H1 (cell line): ENCODE results near the gene NAT9. TPM values are rescaled to one million over a fixed set of nuclear protein-coding genes. Genes with fewer than 3 reads are reported as not detected.

Experiments
- CTCF ChIA-PET: fragments of 300-600 bp; sonication (Branson Sonifier 250); formaldehyde crosslinking; loops from one replicate; lab custom pipeline; 2021; ENCODE audit not compliant: partially characterized antibody; lab: Charles Lee
- POLR2A ChIA-PET: fragments of 300-600 bp; sonication (Branson Sonifier 250); formaldehyde crosslinking; loops from one replicate; lab custom pipeline; 2021; ENCODE audit warnings: inconsistent platforms; ENCODE audit not compliant: partially characterized antibody; lab: Charles Lee
- DNase-seq, 2 experiments: peaks; one replicate each; pipeline versions ENCODE4 v3.0.0 to v3.0.0-alpha.2; 2010 to 2022; ENCODE audit warnings: low spot score in 2 of 2, low read depth in 1 of 2, mixed read lengths in 1 of 2
- FAIRE-seq: peaks from 2 replicates; lab custom pipeline; 2011; peaks lifted over from hg19 to GRCh38; lab: Jason Lieb, UNC
- H2AFZ ChIP-seq: 2 replicates; pipeline ENCODE4 v1.8.1; 2012; ENCODE audit warnings: low read length, inconsistent platforms
- H2AK5ac ChIP-seq: 2 replicates; pipeline ENCODE4 v1.6.1; 2013; ENCODE audit warnings: low read depth, low read length
- H2BK120ac ChIP-seq: replicated peaks from 2 replicates; pipeline ENCODE3; 2013; ENCODE audit warnings: low read depth, low read length, inconsistent platforms
- H2BK12ac ChIP-seq: 2 replicates; pipeline ENCODE4 v1.6.1; 2013; ENCODE audit warnings: low read depth, low read length
- H2BK15ac ChIP-seq: 2 replicates; pipeline ENCODE4 v1.6.1; 2013; ENCODE audit warnings: low read length
- H2BK20ac ChIP-seq: 2 replicates; pipeline ENCODE4 v1.6.1; 2013; ENCODE audit warnings: low read length
- H2BK5ac ChIP-seq: 2 replicates; pipeline ENCODE4 v1.6.1; 2013; ENCODE audit warnings: low read depth, low read length
- H3K14ac ChIP-seq: 2 replicates; pipeline ENCODE4 v1.6.1; 2013; ENCODE audit warnings: inconsistent platforms; ENCODE audit not compliant: insufficient read length
- H3K18ac ChIP-seq: 2 replicates; pipeline ENCODE4 v1.6.1; 2013; ENCODE audit warnings: low read length; ENCODE audit errors: extremely low read depth
- H3K23ac ChIP-seq: 2 replicates; pipeline ENCODE4 v1.6.1; 2013; ENCODE audit warnings: inconsistent platforms; ENCODE audit not compliant: insufficient read length
- H3K23me2 ChIP-seq: 2 replicates; pipeline ENCODE4 v1.6.1; 2013; ENCODE audit warnings: low read depth, low read length
- H3K27ac ChIP-seq: 2 replicates; pipeline ENCODE4 v1.6.1; 2011; ENCODE audit warnings: low read depth, low read length, inconsistent platforms
- H3K27me3 ChIP-seq, 4 experiments: replicated peaks in 1 of 4; 1 replicate in 1 of 4; 2 replicates in 3 of 4; pipeline versions ENCODE4 v1.6.1 to v1.8.1; 2011 to 2013; ENCODE audit warnings: low read length in 3 of 4, mild to moderate bottlenecking in 3 of 4, inconsistent platforms in 2 of 4, mixed read lengths in 2 of 4, moderate library complexity in 1 of 4; ENCODE audit not compliant: control insufficient read depth in 3 of 4, insufficient read depth in 3 of 4; ENCODE audit errors: extremely low read depth in 1 of 4
- H3K36me3 ChIP-seq, 4 experiments: 2 replicates each; pipeline versions ENCODE4 v1.6.1 to v1.8.1; 2011 to 2013; ENCODE audit warnings: mild to moderate bottlenecking in 4 of 4, low read length in 3 of 4, moderate library complexity in 2 of 4, control low read depth in 1 of 4, inconsistent platforms in 1 of 4; ENCODE audit not compliant: insufficient read depth in 4 of 4, control insufficient read depth in 2 of 4
- H3K4ac ChIP-seq: replicated peaks from 2 replicates; pipeline ENCODE3; 2013; ENCODE audit warnings: low read length, low read depth, mixed read lengths, inconsistent platforms; ENCODE audit not compliant: insufficient read length
- H3K4me1 ChIP-seq, 4 experiments: replicated peaks in 1 of 4; 1 replicate in 1 of 4; 2 replicates in 3 of 4; pipeline versions ENCODE4 v1.6.1 to v1.8.1; 2011 to 2013; ENCODE audit warnings: low read length in 3 of 4, inconsistent platforms in 2 of 4, mixed read lengths in 1 of 4; ENCODE audit not compliant: insufficient read depth in 4 of 4, control insufficient read depth in 3 of 4
- H3K4me2 ChIP-seq, 2 experiments: 2 replicates each; pipeline versions ENCODE4 v1.6.1 to v1.8.1; 2011 to 2013; ENCODE audit warnings: low read depth in 2 of 2, low read length in 2 of 2, control low read depth in 1 of 2, inconsistent platforms in 1 of 2, mild to moderate bottlenecking in 1 of 2; ENCODE audit not compliant: insufficient read depth in 1 of 2
- H3K4me3 ChIP-seq, 4 experiments: fragments of 200-600, 300-600 bp in 1 of 4; sonication (generic), shearing (Covaris generic), sonication (Bioruptor Twin) in 1 of 4; 2 replicates each; pipeline versions ENCODE4 v1.5.1 to v1.8.1; 2011 to 2016; ENCODE audit warnings: low read length in 4 of 4, low read depth in 3 of 4, control low read depth in 2 of 4, inconsistent platforms in 2 of 4, mild to moderate bottlenecking in 2 of 4, mixed read lengths in 1 of 4, moderate library complexity in 1 of 4; ENCODE audit not compliant: insufficient read depth in 2 of 4; ENCODE audit errors: extremely low read depth in 1 of 4
- H3K56ac ChIP-seq: replicated peaks from 2 replicates; pipeline ENCODE3; 2013; ENCODE audit warnings: low read depth, mild to moderate bottlenecking, mixed read lengths, low read length, inconsistent platforms; ENCODE audit not compliant: insufficient read length
- H3K79me1 ChIP-seq: 2 replicates; pipeline ENCODE4 v1.6.1; 2013; ENCODE audit warnings: low read depth, low read length, control low read depth
- H3K79me2 ChIP-seq, 2 experiments: 2 replicates each; pipeline versions ENCODE4 v1.6.1 to v1.8.1; 2012 to 2013; ENCODE audit warnings: low read length in 2 of 2, mild to moderate bottlenecking in 2 of 2, inconsistent platforms in 1 of 2; ENCODE audit not compliant: insufficient read depth in 2 of 2, control insufficient read depth in 1 of 2
- H3K9ac ChIP-seq, 4 experiments: replicated peaks in 1 of 4; 1 replicate in 1 of 4; 2 replicates in 3 of 4; pipeline versions ENCODE4 v1.6.1 to v1.8.1; 2011 to 2013; ENCODE audit warnings: low read depth in 3 of 4, low read length in 3 of 4, control low read depth in 2 of 4, mild to moderate bottlenecking in 2 of 4, moderate library complexity in 2 of 4, inconsistent platforms in 1 of 4; ENCODE audit errors: extremely low read depth in 1 of 4
- H3K9me3 ChIP-seq, 2 experiments: 2 replicates each; pipeline versions ENCODE4 v1.6.1 to v1.8.1; 2012 to 2013; ENCODE audit warnings: mild to moderate bottlenecking in 2 of 2, moderate library complexity in 2 of 2, control low read depth in 1 of 2, inconsistent platforms in 1 of 2, low read depth in 1 of 2, low read length in 1 of 2, mixed read lengths in 1 of 2; ENCODE audit not compliant: insufficient read depth in 2 of 2
- H4K20me1 ChIP-seq, 2 experiments: replicated peaks in 1 of 2; 2 replicates each; pipeline versions ENCODE3 to v1.8.1; 2011 to 2013; ENCODE audit warnings: inconsistent platforms in 2 of 2, low read length in 2 of 2, mild to moderate bottlenecking in 1 of 2; ENCODE audit not compliant: insufficient read depth in 2 of 2, control insufficient read depth in 1 of 2
- H4K5ac ChIP-seq: 2 replicates; pipeline ENCODE4 v1.6.1; 2013; ENCODE audit warnings: low read length, low read depth, mixed read lengths, inconsistent platforms; ENCODE audit not compliant: insufficient read length
- H4K8ac ChIP-seq: 2 replicates; pipeline ENCODE4 v1.8.0; 2013; ENCODE audit warnings: mild to moderate bottlenecking, moderate library complexity, low read length, inconsistent platforms; ENCODE audit not compliant: insufficient read depth; ENCODE audit errors: extremely low read depth
- H4K91ac ChIP-seq: replicated peaks from 2 replicates; pipeline ENCODE3; 2013; ENCODE audit warnings: low read length, mixed read lengths, inconsistent platforms; ENCODE audit not compliant: insufficient read length
- CTBP2 ChIP-seq: IDR thresholded peaks from 2 replicates; pipeline ENCODE4 v1.7.0; 2011; ENCODE audit warnings: borderline replicate concordance, mild to moderate bottlenecking, moderate library complexity, mixed read lengths, low read length; ENCODE audit not compliant: insufficient read depth, insufficient read length
- EGR1 ChIP-seq: IDR thresholded peaks from 2 replicates; pipeline ENCODE4 v1.6.1; 2011; ENCODE audit warnings: low read depth, low read length, borderline replicate concordance
- NANOG ChIP-seq: IDR thresholded peaks from 2 replicates; pipeline ENCODE4 v1.6.1; 2011; ENCODE audit warnings: low read length, low read depth, mild to moderate bottlenecking, inconsistent platforms; ENCODE audit not compliant: insufficient read depth, poor library complexity, severe bottlenecking
- SAP30 ChIP-seq: fragments of 300-600 bp; sonication (generic); IDR thresholded peaks from 2 replicates; pipeline ENCODE4 v1.7.1; 2012; ENCODE audit warnings: low read length, moderate library complexity, mild to moderate bottlenecking, inconsistent platforms; ENCODE audit not compliant: insufficient read depth, insufficient replicate concordance
- WGBS, 2 experiments: shearing (Covaris generic) in 1 of 2; methylation state at CpG; one replicate each; pipeline versions ENCODE4 v1.1.6 to v1.1.7; 2013 to 2015; ENCODE audit warnings: low lambda C conversion rate in 2 of 2, mixed read lengths in 2 of 2, inconsistent platforms in 1 of 2, low coverage in 1 of 2, missing lambda C conversion rate in 1 of 2; ENCODE audit not compliant: insufficient replicate concordance in 2 of 2, insufficient coverage in 1 of 2, insufficient read length in 1 of 2; ENCODE audit errors: extremely low coverage in 1 of 2, missing lambda C conversion rate in 1 of 2; 5-methylcytosine and 5-hydroxymethylcytosine counted together
- polyA plus RNA-seq, 7 experiments: library from polyadenylated mRNA; depleted of rRNA in 3 of 7; stranded (reverse) in 5 of 7; unstranded in 2 of 7; fragments of >200 nt in 5 of 7; fragments of 200-250 nt in 2 of 7; gene quantifications; 1 replicate in 5 of 7; 2 replicates in 1 of 7; 4 replicates in 1 of 7; pipeline versions ENCODE4 v1.2.1 to v1.2.3, GENCODE V29; 2011 to 2013; ENCODE audit warnings: missing spikeins in 2 of 7, mixed read lengths in 2 of 7
- total RNA-seq: library from RNA; stranded (reverse); fragmentation: NEBNext Ultra II Directional; extraction: Animal tissue kit (Norgen Biotek cat#: 25700); gene quantifications from 2 replicates; pipeline ENCODE4 v1.2.1, GENCODE V29; 2021

The NAT9 gene
- total and polyA plus RNA-seq, 2 of the 8 experiments (the other 6 are each of a cell fraction or from before 2014, with no cell fraction given) = 32.3 to 42.7 TPM

GRCh38 chr17:74803971-74804370, 27.8 kb upstream of the NAT9 start:
- Histone ChIP-seq H3K4ac (no peak overlapping the region), H3K23me2 (no peaks in the 10 kb centered on the region), H2BK20ac (no peak overlapping the region), H3K56ac (no peak overlapping the region), H3K14ac (no peak overlapping the region), H2BK120ac (no peak overlapping the region), H4K8ac (no peak overlapping the region), H3K23ac (no peak overlapping the region), H2BK5ac (no peak overlapping the region), H3K27ac (no peak overlapping the region), H3K79me2 (no peaks in the 10 kb centered on the region), H3K27me3 (no peaks in the 10 kb centered on the region; a peak in 1 of 7 replicates), H3K36me3 (peaks cover 0 to 6% (median 1%) of the 10 kb centered on the region in 4 experiments; a peak in 4 of 8 replicates), H3K9me3 (no peaks in the 10 kb centered on the region), H2AFZ (no peak overlapping the region), H4K91ac (no peak overlapping the region), H4K5ac (no peak overlapping the region), H3K4me3 (no peak overlapping the region), H2BK15ac (no peak overlapping the region), H4K20me1 (peaks cover 5 to 22% of the 10 kb centered on the region in 2 experiments), H3K9ac (no peak overlapping the region), H3K79me1 (no peaks in the 10 kb centered on the region), H3K4me1 (no peaks in the 10 kb centered on the region; a peak in 1 of 7 replicates), H3K18ac (no peak overlapping the region), H2BK12ac (no peak overlapping the region), H3K4me2 (no peak overlapping the region), H2AK5ac (no peak overlapping the region)
- CTCF ChIA-PET = interaction anchor here (0.5 to 99.6 kb wide), 4 partner anchors 14 to 319 kb away, joined by 3 to 2981 read pairs (median 1492); partner anchors contain the start of genes FDXR, GRIN2C and NAT9
- no peak for TF ChIP-seq EGR1
- TF ChIP-seq CTBP2 = no peak
- no peak for TF ChIP-seq SAP30
- no peak for TF ChIP-seq NANOG
- FAIRE-seq = no peak
- WGBS, 2 experiments = 94% methylated on average over 5 of the region's 5 CpGs; no CpG with 5 or more reads in 1 of the 2 experiments
- no peak for DNase-seq
- POLR2A ChIA-PET = interaction anchor here (1.1 to 1.2 kb wide), 2 partner anchors 30 to 56 kb away, joined by 3 to 5 read pairs; partner anchors contain the start of gene GRIN2C
